K562 (cell line): ENCODE measurements around the gene RAB3GAP2. TPM values are rescaled to one million over a fixed set of nuclear protein-coding genes. Genes with fewer than 3 reads are reported as not detected.
"Not testable (repeated sequence)": the region's sequence is repeated elsewhere in the genome, so short reads cannot be mapped to it uniquely, and the experiment has no call there.

Source experiments
- ATAC-seq: fragments of 200-7000 bp; cut with Tn5 transposase; 3 replicates; pipeline ENCODE4 v1.9.1; 2020; ENCODE audit warnings: moderate library complexity
- BruUV-seq: library from RNA; stranded (reverse); fragments of 400-500 nt; replicated peaks from 2 replicates; lab custom pipeline; 2021; lab: Mats Ljungman, UMichigan
- CTCF ChIA-PET: fragments of 300-600 bp; formaldehyde crosslinking; extraction: SDS; loops from one replicate; lab custom pipeline; 2021; ENCODE audit warnings: low intra/inter-chr PET ratio; lab: Yijun Ruan, JAX
- POLR2A ChIA-PET: fragments of 300-600, 350-650 bp; sonication (Branson Sonifier 250); formaldehyde crosslinking; extraction: SDS; loops from one replicate; lab custom pipeline; 2021; ENCODE audit warnings: antibody characterized with exemption, inconsistent platforms; lab: Yijun Ruan, JAX
- DNase-seq, 4 experiments: peaks; one replicate each; pipeline versions ENCODE4 v3.0.0 to v3.0.0-alpha.2; 2011 to 2018; ENCODE audit warnings: low spot score in 3 of 4, mixed read lengths in 3 of 4; ENCODE audit errors: extremely low read depth in 1 of 4
- FAIRE-seq: peaks from 2 replicates; lab custom pipeline; 2011; peaks lifted over from hg19 to GRCh38; lab: Jason Lieb, UNC
- H2AFZ ChIP-seq: 2 replicates; pipeline ENCODE4 v1.6.0; 2011; ENCODE audit warnings: low read depth, low read length, control low read depth, inconsistent platforms
- H3K27ac ChIP-seq: fragments of 200-600 bp; 3 replicates; pipeline ENCODE4 v1.8.0; 2011; ENCODE audit warnings: low read depth, mild to moderate bottlenecking, control low read depth, inconsistent platforms, low read length, moderate library complexity, mixed read lengths; ENCODE audit errors: extremely low read depth
- H3K27me3 ChIP-seq, 2 experiments: fragments of 300-600 bp in 1 of 2; 2 replicates in 1 of 2; 3 replicates in 1 of 2; pipeline versions ENCODE4 v1.6.0 to v1.8.0; 2011; ENCODE audit warnings: inconsistent platforms in 2 of 2, low read length in 2 of 2, mild to moderate bottlenecking in 1 of 2, mixed read lengths in 1 of 2, moderate library complexity in 1 of 2; ENCODE audit not compliant: control insufficient read depth in 2 of 2, insufficient read depth in 2 of 2
- H3K36me3 ChIP-seq: fragments of 300-600 bp; 3 replicates; pipeline ENCODE4 v1.8.0; 2011; ENCODE audit warnings: mild to moderate bottlenecking, low read length, inconsistent platforms; ENCODE audit not compliant: control insufficient read depth, insufficient read depth
- H3K4me1 ChIP-seq, 2 experiments: fragments of 200-600 bp in 1 of 2; replicated peaks in 1 of 2; 2 replicates in 1 of 2; 3 replicates in 1 of 2; pipeline versions ENCODE4 v1.5.1 to v1.8.0; 2011; ENCODE audit warnings: inconsistent platforms in 2 of 2, low read length in 2 of 2, mild to moderate bottlenecking in 1 of 2, mixed read lengths in 1 of 2, moderate library complexity in 1 of 2; ENCODE audit not compliant: control insufficient read depth in 2 of 2, insufficient read depth in 2 of 2
- H3K4me2 ChIP-seq: 2 replicates; pipeline ENCODE4 v1.6.1; 2011; ENCODE audit warnings: low read length, control low read depth, inconsistent platforms, mixed read lengths; ENCODE audit not compliant: insufficient read depth
- H3K4me3 ChIP-seq: fragments of 200-600 bp; sonication (generic), shearing (Covaris generic); 2 replicates; pipeline ENCODE4 v1.5.1; 2016; ENCODE audit warnings: control low read depth, inconsistent platforms
- H3K79me2 ChIP-seq: fragments of 200-600 bp; 3 replicates; pipeline ENCODE4 v1.8.0; 2011; ENCODE audit warnings: low read length, inconsistent platforms; ENCODE audit not compliant: control insufficient read depth, insufficient read depth
- H3K9ac ChIP-seq, 2 experiments: 2 replicates each; pipeline versions ENCODE4 v1.6.0 to v1.6.1; 2011; ENCODE audit warnings: low read depth in 2 of 2, low read length in 2 of 2, control low read depth in 1 of 2, inconsistent platforms in 1 of 2, mild to moderate bottlenecking in 1 of 2, mixed read lengths in 1 of 2; ENCODE audit not compliant: insufficient read depth in 1 of 2
- H3K9me1 ChIP-seq: one replicate; pipeline ENCODE4 v1.6.0; 2011; ENCODE audit warnings: inconsistent platforms, mild to moderate bottlenecking, low read length, moderate library complexity; ENCODE audit not compliant: control insufficient read depth, insufficient read depth
- H3K9me3 ChIP-seq: replicated peaks from 2 replicates; pipeline ENCODE4 v1.5.1; 2011; ENCODE audit warnings: low read depth, low read length, inconsistent platforms; ENCODE audit not compliant: control insufficient read depth, insufficient read depth
- H4K20me1 ChIP-seq: replicated peaks from 2 replicates; pipeline ENCODE4 v1.6.1; 2011; ENCODE audit warnings: low read length, inconsistent platforms, mixed read lengths; ENCODE audit not compliant: control insufficient read depth, insufficient read depth
- CBX3 ChIP-seq, 2 experiments: IDR thresholded peaks; 1 replicate in 1 of 2; 2 replicates in 1 of 2; pipeline ENCODE4 v1.6.1; 2012; ENCODE audit warnings: inconsistent platforms in 2 of 2, low read length in 2 of 2, borderline replicate concordance in 1 of 2, control low read depth in 1 of 2
- CC2D1A ChIP-seq: fragments of 450-650 bp; IDR thresholded peaks from 2 replicates; pipeline ENCODE4 v1.6.1; 2017; ENCODE audit warnings: mild to moderate bottlenecking
- CEBPZ ChIP-seq: fragments of 150-350 bp; IDR thresholded peaks from 2 replicates; pipeline ENCODE4 v1.6.1; 2014; ENCODE audit warnings: low read depth, mild to moderate bottlenecking, low read length, borderline replicate concordance
- TRIM24 ChIP-seq, 2 experiments: fragments of 450-650 bp; IDR thresholded peaks; 2 replicates each; pipeline ENCODE4 v1.6.1; 2016
- TRIM28 ChIP-seq: fragments of 450-650 bp; IDR thresholded peaks from 2 replicates; pipeline ENCODE4 v1.6.1; 2017
- ZNF707 ChIP-seq: fragments of 250-450 bp; sonication (Bioruptor Pico); conservative IDR thresholded peaks from 2 replicates; pipeline ENCODE4 v1.8.0; 2022; ENCODE audit warnings: inconsistent platforms, mild to moderate bottlenecking, moderate library complexity
- WGBS: fragments of 100-300 bp; shearing (Covaris generic); methylation state at CpG from one replicate; pipeline ENCODE4 v1.1.6; 2016; ENCODE audit warnings: low coverage, mixed read lengths; ENCODE audit not compliant: insufficient coverage; ENCODE audit errors: missing lambda C conversion rate; 5-methylcytosine and 5-hydroxymethylcytosine counted together
- in situ Hi-C: fragments of 300-500 bp; cut with MboI; formaldehyde crosslinking; loops from 4 replicates; pipeline ENCODE4 v1.15.0; 2018; ENCODE audit warnings: inconsistent platforms, mixed read lengths
- intact Hi-C: fragments of 100-400 bp; cut with micrococcal nuclease; formaldehyde crosslinking; loops from 2 replicates; pipeline ENCODE4 v1.14.2; 2022
- polyA plus RNA-seq, 8 experiments: library from polyadenylated mRNA; depleted of rRNA in 4 of 8; stranded (reverse) in 5 of 8; unstranded in 3 of 8; fragments of >200 nt; fragmentation: Nextera tagmentation in 2 of 8; fragmentation: Illumina TruSeq in 1 of 8; extraction: Ambion mirVana in 2 of 8; extraction: Trizol in 1 of 8; gene quantifications; 2 replicates each; pipeline versions ENCODE4 v1.2.1 to v1.2.3, GENCODE V29; 2011 to 2014; ENCODE audit warnings: inconsistent platforms in 1 of 8, missing spikeins in 1 of 8
- total RNA-seq, 7 experiments: library from RNA; depleted of rRNA in 6 of 7; stranded (reverse); fragments of >200 nt in 6 of 7; fragmentation: Illumina TruSeq in 2 of 7; extraction: Trizol in 2 of 7; gene quantifications; 2 replicates each; pipeline versions ENCODE4 v1.2.1 to v1.2.3, GENCODE V29; 2011 to 2021; ENCODE audit warnings: low replicate concordance in 1 of 7

RAB3GAP2 gene
- total and polyA plus RNA-seq, 9 of the 15 experiments (the other 6 are each of a cell fraction or from before 2014, with no cell fraction given), result 14.1 to 69.1 (median 32.2) TPM

- peak; percentile 72 for TF ChIP-seq CEBPZ
- TF ChIP-seq, all 486 proteins: peak for 8
Observed at GRCh38 chr1:220249522-220249921, 22.7 kb downstream of the RAB3GAP2 start (continued).

- Histone ChIP-seq H3K36me3 (peaks cover 33% of the 10 kb centered on the region), H3K79me2 (peaks cover 14% of the 10 kb centered on the region), H3K9me3 (peaks cover 33% of the 10 kb centered on the region)
- BruUV-seq, H3K9me1 ChIP-seq, CTCF ChIA-PET, in situ Hi-C loops, FAIRE-seq, H3K27me3 ChIP-seq, H3K4me2 ChIP-seq, H2AFZ ChIP-seq, POLR2A ChIA-PET, H4K20me1 ChIP-seq, H3K4me1 ChIP-seq, H3K27ac ChIP-seq, DNase-seq, H3K9ac ChIP-seq, ATAC-seq, intact Hi-C loops, H3K4me3 ChIP-seq: not testable (repeated sequence)
- WGBS, result 94% methylated on average over 3 of the region's 3 CpGs
- TF ChIP-seq CBX3 (IDR thresholded peaks at IDR 0.05; ENCODE audit: borderline replicate concordance in 1 of 2, low read length in 2 of 2), result peak in 1 of 2 experiments; percentile 47; a peak in 1 of 3 replicates
- TF ChIP-seq CC2D1A, result 0 out of 2 replicates have a peak, but pooled peaks have one; percentile 25
- TF ChIP-seq ZNF707 (CRISPR knock-in tag), result peak; percentile 97
- TF ChIP-seq TRIM28, result peak; percentile 51; the same call in 1 of the 2 replicates
- 0 out of 4 replicates have a peak, but pooled peaks of 1 of the 2 experiments have one; percentile 17 for TF ChIP-seq TRIM24 (IDR thresholded peaks at IDR 0.05)
Observed at GRCh38 chr1:220248715-220249265, 23.5 kb downstream of the RAB3GAP2 start.
